Activated T-cell treated with anti-CD3 and anti-CD28 coated beads for 24 hours (primary cell): ENCODE results near the gene ATP6V0C.
A peak's percentile ranks its signal among the peaks of the same experiment; 100 is the strongest.
"Not testable (repeated sequence)": the region's sequence is repeated elsewhere in the genome, so short reads cannot be mapped to it uniquely, and the experiment has no call there.

ENCODE experiments used
- DNase-seq: peaks from one replicate; pipeline ENCODE4 v3.0.0-alpha.2; 2020; ENCODE audit warnings: low read depth

The ATP6V0C gene

GRCh38 chr16:2528161-2529060, 14.7 kb downstream of the ATP6V0C start:
- no peak for DNase-seq

DNA sequence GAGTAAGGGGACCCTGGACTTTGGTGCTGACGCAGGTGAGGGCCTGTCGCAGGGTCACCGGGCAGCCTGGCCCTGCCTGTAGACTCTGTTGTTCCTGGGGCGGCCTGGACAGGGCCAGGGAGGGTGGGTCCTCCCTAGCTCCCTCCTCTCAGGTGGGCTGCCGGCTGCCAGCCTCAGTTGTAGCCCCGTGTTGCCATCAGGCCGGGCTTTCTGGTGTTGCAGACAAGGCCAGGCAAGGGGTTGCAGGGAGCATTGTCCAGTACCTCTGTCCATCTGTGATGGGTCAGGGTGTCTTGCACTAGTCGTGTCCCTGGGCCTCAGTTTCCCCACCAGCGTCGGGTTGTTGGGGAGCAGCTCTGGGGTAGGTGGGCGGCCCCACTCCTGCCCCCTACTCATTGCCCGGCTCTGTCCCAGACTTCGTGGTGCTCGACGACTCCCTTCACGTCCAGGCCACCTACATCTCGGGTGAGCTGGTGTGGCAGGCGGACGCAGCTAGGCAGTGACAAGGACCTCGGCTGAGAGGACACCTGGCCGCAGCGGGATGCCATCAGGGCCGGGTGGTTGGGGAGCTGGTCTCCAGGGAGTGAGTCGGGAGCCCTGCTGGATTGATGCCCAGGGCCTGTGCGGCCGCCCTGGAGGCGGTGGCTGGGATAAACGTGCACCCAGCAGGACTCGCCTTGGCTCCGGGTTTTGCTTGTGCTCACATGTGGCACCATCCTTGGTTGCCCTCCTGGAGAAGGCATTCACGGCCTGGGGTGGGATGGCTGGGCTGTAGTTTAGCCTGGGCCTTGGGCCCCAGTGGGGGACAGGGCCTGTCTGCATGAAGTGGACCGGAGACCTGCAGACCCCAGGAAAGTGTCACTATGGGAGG, 15.5 kb downstream of the ATP6V0C start:
- DNase-seq, result no peak

DNA sequence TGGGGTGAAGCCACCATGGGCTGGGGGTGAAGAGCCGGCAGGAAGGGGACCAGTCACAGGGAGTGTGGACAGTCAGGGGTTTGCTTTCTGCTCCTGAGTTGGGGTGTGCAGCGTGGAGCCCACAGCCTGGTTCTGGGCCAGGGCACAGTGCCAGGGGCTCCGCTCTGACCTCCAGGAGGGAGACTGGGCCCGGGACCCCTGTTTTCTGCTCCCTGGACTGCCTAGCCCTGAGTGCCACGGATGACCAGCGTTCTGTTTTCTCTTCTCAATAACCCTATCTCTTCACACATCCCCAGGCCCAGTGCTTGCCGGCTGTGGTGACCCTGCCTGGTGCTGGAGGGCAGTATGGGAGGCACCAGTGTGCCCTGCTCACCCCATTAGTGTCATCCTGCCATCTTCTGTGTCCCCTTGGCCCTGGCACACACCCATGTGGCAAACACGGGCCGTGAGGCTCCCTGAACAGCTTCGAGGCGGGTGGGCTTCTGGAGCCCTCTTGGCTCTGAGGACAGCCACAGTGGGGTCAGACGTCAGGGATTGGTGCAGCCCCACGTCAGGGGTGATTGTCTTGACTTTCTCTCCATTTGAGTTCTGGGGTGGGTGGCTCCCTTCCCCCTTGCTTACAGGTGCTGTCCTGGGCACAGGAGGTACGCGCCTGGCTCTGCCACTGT, 16.3 kb downstream of the ATP6V0C start:
- no peak for DNase-seq

GRCh38 chr16:2530629-2531318, 17.0 kb downstream of the ATP6V0C start:
- no peak for DNase-seq

- no peak for DNase-seq
These were observed 17.6 kb downstream of the ATP6V0C start, which contains the start of gene CEMP1 for GRCh38 chr16:2531371-2531695. TSS of gene CEMP1 (minus strand) at chr16:2531408. CDS start at chr16:2531073, 335 bp downstream.

GRCh38 chr16:2531696-2532493, 18.1 kb downstream of the ATP6V0C start:
- peak; percentile 97 for DNase-seq

DNA sequence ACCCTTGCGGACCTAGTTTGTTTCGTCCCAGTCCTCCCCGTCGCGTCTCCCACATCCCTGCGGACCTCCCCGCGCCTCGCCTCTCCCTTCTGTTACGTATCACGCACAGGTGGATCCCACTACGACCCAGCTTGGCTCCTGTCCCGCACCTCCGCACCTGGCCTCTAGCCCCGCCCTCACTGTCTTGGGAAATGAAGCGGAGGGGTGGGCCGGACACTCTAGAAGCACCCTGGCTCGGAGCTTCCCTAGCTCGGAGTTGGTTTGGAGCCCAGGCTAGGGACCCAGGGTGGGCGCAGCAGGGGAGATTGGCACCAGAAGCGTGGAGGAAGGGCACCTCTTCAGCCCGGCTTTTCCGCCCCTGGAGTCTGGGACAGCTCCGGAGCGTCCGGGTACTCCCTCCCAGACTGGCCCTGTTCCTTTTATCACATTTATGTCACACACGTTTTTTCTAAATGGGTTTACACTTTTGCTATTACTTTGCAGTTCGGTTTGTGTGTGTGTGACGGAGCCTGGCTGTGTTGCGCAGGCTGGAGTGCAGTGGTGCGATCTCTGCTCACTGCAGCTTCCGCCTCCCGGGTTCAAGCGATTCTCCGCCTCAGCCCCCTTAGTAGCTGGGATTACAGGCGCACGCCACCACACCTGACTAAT, 18.9 kb downstream of the ATP6V0C start:
- DNase-seq, result peak; percentile 47

GRCh38 chr16:2533142-2533755, 19.5 kb downstream of the ATP6V0C start:
- DNase-seq, result not testable (repeated sequence)

- DNase-seq, result no peak
These were observed 20.2 kb downstream of the ATP6V0C start for GRCh38 chr16:2533912-2534311.

GRCh38 chr16:2534335-2534734, 20.6 kb downstream of the ATP6V0C start:
- not testable (repeated sequence) for DNase-seq

GRCh38 chr16:2535625-2536013, 21.9 kb downstream of the ATP6V0C start:
- DNase-seq, result no peak

- peak; percentile 93 for DNase-seq
These were observed 24.0 kb downstream of the ATP6V0C start, which contains the start of gene PDPK1 for GRCh38 chr16:2537451-2538379. TSS of gene PDPK1 (plus strand) at chr16:2538021. CDS start at chr16:2538113, 92 bp downstream.

GRCh38 chr16:2539192-2539844, 25.6 kb downstream of the ATP6V0C start:
- DNase-seq, result not testable (repeated sequence)

- DNase-seq, result not testable (repeated sequence)
These were observed 26.2 kb downstream of the ATP6V0C start for GRCh38 chr16:2539845-2540458.

DNA sequence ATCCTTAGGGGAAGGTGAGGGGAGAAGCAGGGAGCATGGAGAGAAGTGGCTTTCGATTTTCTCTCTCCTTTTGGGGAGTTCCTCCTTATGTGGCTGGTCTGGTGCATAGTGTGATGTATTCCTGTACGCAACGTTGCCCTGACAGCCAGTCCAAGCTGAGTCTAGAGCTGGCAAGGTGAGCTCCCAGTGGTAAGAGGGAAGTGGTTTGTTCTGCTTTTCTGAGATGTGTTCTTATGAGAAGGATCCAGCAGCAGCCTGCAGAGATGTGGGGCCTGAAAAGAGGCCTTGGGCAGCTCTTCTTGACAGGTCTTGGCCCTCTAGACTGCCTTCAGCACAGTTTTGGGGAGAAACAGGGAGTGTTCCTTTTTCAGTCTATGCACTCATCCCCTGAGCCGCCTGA, 27.2 kb downstream of the ATP6V0C start:
- not testable (repeated sequence) for DNase-seq

DNA sequence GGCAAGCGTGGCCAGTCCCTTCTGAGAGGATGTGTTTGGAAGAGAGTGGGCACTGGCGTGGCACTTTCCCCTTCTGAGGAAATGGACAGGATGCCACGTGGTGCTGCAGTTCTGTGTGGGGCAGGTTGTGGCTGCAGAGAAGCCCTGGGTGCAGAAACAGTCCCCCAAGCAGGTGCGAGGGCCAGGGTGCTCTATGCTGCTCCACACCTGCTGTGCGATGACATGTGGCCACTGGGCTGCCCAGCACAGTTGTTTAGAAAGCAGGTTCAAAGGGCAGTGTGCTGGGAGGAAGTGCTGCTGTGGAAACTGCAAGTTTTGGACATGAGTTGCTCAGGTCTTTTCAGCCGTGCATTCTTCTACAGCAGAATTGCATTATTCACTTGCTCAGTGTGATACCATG, 27.7 kb downstream of the ATP6V0C start:
- DNase-seq, result not testable (repeated sequence)

- DNase-seq, result not testable (repeated sequence)
These were observed 30.0 kb downstream of the ATP6V0C start for GRCh38 chr16:2543771-2544170.
